ENCODE data around the gene SETX. TPM values are rescaled to one million over a fixed set of nuclear protein-coding genes. Genes with fewer than 3 reads are reported as not detected.

SETX gene
- total RNA-seq, 2 donors from 2014 or later, result 51.8 to 69.0 TPM

- no peak for TF ChIP-seq POLR2AphosphoS5 (IDR thresholded peaks at IDR 0.05)
- TF ChIP-seq POLR2A (IDR thresholded peaks at IDR 0.05), result no peak
- TF ChIP-seq CTCF (IDR thresholded peaks at IDR 0.05), result no peak
- WGBS, result over 99% methylated on average over 3 of the region's 3 CpGs
- no peak overlapping the region for H3K4me3 ChIP-seq
These were observed 20.4 kb downstream of the SETX start for GRCh38 chr9:132334364-132334763.

GRCh38 chr9:132333556-132333955 lies 21.2 kb downstream of the SETX start:
- H3K27ac ChIP-seq, result no peak overlapping the region
- peaks cover 0 to 9% of the 10 kb centered on the region in 2 donors for H3K36me3 ChIP-seq
- H3K27me3 ChIP-seq (replicated peaks; ENCODE audit: insufficient read depth), result no peaks in the 10 kb centered on the region
- no peak overlapping the region for H3K4me3 ChIP-seq
- H3K4me1 ChIP-seq (replicated peaks), result no peaks in the 10 kb centered on the region
- intact Hi-C loops (cut with DNase I), result no loop called here
- DNase-seq (ENCODE audit: low spot score), result no peak
- WGBS, result 91% methylated on average over 1 of the region's 1 CpG
- H3K9me3 ChIP-seq, result no peaks in the 10 kb centered on the region
- TF ChIP-seq POLR2A (IDR thresholded peaks at IDR 0.05) (no peak), POLR2AphosphoS5 (IDR thresholded peaks at IDR 0.05) (no peak), CTCF (IDR thresholded peaks at IDR 0.05) (no peak)

More at GRCh38 chr9:132334364-132334763, 20.4 kb downstream of the SETX start:
- no peak for DNase-seq (ENCODE audit: low spot score)
- no peak overlapping the region for H3K27ac ChIP-seq
- H3K9me3 ChIP-seq, result no peaks in the 10 kb centered on the region
- H3K27me3 ChIP-seq (replicated peaks; ENCODE audit: insufficient read depth), result no peaks in the 10 kb centered on the region
- intact Hi-C loops (cut with DNase I), result no loop called here
- H3K4me1 ChIP-seq (replicated peaks), result no peaks in the 10 kb centered on the region
- peaks cover 0 to 7% of the 10 kb centered on the region in 2 donors for H3K36me3 ChIP-seq

GRCh38 chr9:132328580-132328979 lies 26.2 kb downstream of the SETX start:
- H3K4me1 ChIP-seq (replicated peaks), result no peaks in the 10 kb centered on the region
- no peak for DNase-seq (ENCODE audit: low spot score)
- intact Hi-C loops (cut with DNase I), result no loop called here
- no peaks in the 10 kb centered on the region for H3K9me3 ChIP-seq
- H3K4me3 ChIP-seq, result no peak overlapping the region
- H3K27me3 ChIP-seq (replicated peaks; ENCODE audit: insufficient read depth), result no peaks in the 10 kb centered on the region
- WGBS, result 95% methylated on average over 4 of the region's 4 CpGs
- no peak for TF ChIP-seq CTCF (IDR thresholded peaks at IDR 0.05)
- TF ChIP-seq POLR2AphosphoS5 (IDR thresholded peaks at IDR 0.05), result no peak
- no peak for TF ChIP-seq POLR2A (IDR thresholded peaks at IDR 0.05)
- H3K36me3 ChIP-seq, result peaks cover 0 to 8% of the 10 kb centered on the region in 2 donors
- no peak overlapping the region for H3K27ac ChIP-seq

GRCh38 chr9:132327537-132327936 lies 27.2 kb downstream of the SETX start:
- WGBS, result 99% methylated on average over 6 of the region's 6 CpGs
- TF ChIP-seq POLR2AphosphoS5 (IDR thresholded peaks at IDR 0.05) (no peak), POLR2A (IDR thresholded peaks at IDR 0.05) (no peak), CTCF (IDR thresholded peaks at IDR 0.05) (no peak)
- intact Hi-C loops (cut with DNase I), result no loop called here

GRCh38 chr9:132324425-132324824 lies 30.4 kb downstream of the SETX start:
- H3K27ac ChIP-seq, result no peak overlapping the region
- 74% methylated on average over 1 of the region's 1 CpG for WGBS
- no peaks in the 10 kb centered on the region for H3K9me3 ChIP-seq
- peaks cover 0 to 4% of the 10 kb centered on the region in 2 donors for H3K36me3 ChIP-seq
- no peak overlapping the region for H3K4me3 ChIP-seq
- no peaks in the 10 kb centered on the region for H3K27me3 ChIP-seq (replicated peaks; ENCODE audit: insufficient read depth)
- intact Hi-C loops (cut with DNase I), result no loop called here
- no peaks in the 10 kb centered on the region for H3K4me1 ChIP-seq (replicated peaks)
- DNase-seq (ENCODE audit: low spot score), result no peak
- TF ChIP-seq POLR2A (IDR thresholded peaks at IDR 0.05) (no peak), CTCF (IDR thresholded peaks at IDR 0.05) (no peak), POLR2AphosphoS5 (IDR thresholded peaks at IDR 0.05) (no peak)

More at GRCh38 chr9:132327537-132327936, 27.2 kb downstream of the SETX start:
- DNase-seq (ENCODE audit: low spot score), result no peak
- no peaks in the 10 kb centered on the region for H3K4me1 ChIP-seq (replicated peaks)
- no peaks in the 10 kb centered on the region for H3K27me3 ChIP-seq (replicated peaks; ENCODE audit: insufficient read depth)
- no peak overlapping the region for H3K4me3 ChIP-seq
- no peak overlapping the region for H3K27ac ChIP-seq
- H3K36me3 ChIP-seq, result peaks cover 0 to 8% of the 10 kb centered on the region in 2 donors
- no peaks in the 10 kb centered on the region for H3K9me3 ChIP-seq

Data from prostate gland (tissue), 2 donors.